RWPE2 (cell line): ENCODE results near the gene CACNA2D1.

Experiments
- ATAC-seq: fragments of 200-7000 bp; cut with Tn5 transposase; 3 replicates; pipeline ENCODE4 v1.9.1; 2021; ENCODE audit warnings: low read depth
- DNase-seq: peaks from one replicate; pipeline ENCODE4 v3.0.0-alpha.2; 2020; ENCODE audit warnings: low spot score
- H3K27ac ChIP-seq: fragments of 450-650 bp; 2 replicates; pipeline ENCODE4 v1.5.1; 2017; ENCODE audit warnings: mild to moderate bottlenecking; ENCODE audit not compliant: poor library complexity, severe bottlenecking
- H3K27me3 ChIP-seq: fragments of 250-450 bp; sonication (Bioruptor Pico); 2 replicates; pipeline ENCODE4 v1.5.1; 2021; ENCODE audit warnings: mild to moderate bottlenecking, moderate library complexity; ENCODE audit not compliant: insufficient read depth, poor library complexity, severe bottlenecking
- H3K36me3 ChIP-seq: fragments of 250-450 bp; sonication (Bioruptor Pico); 2 replicates; pipeline ENCODE4 v1.5.1; 2020; ENCODE audit warnings: low read depth, mild to moderate bottlenecking, moderate library complexity
- H3K4me1 ChIP-seq: fragments of 250-450 bp; sonication (Bioruptor Pico); 2 replicates; pipeline ENCODE4 v1.5.1; 2021; ENCODE audit warnings: mild to moderate bottlenecking, moderate library complexity; ENCODE audit not compliant: insufficient read depth, poor library complexity, severe bottlenecking
- H3K4me3 ChIP-seq: fragments of 250-450 bp; sonication (Bioruptor Pico); 2 replicates; pipeline ENCODE4 v1.5.1; 2021; ENCODE audit warnings: mild to moderate bottlenecking, moderate library complexity; ENCODE audit not compliant: severe bottlenecking
- H3K9me3 ChIP-seq: fragments of 250-450 bp; sonication (Bioruptor Pico); 2 replicates; pipeline ENCODE4 v1.5.1; 2021; ENCODE audit warnings: mild to moderate bottlenecking, moderate library complexity; ENCODE audit not compliant: severe bottlenecking
- TF ChIP-seq, protein P1 (sequence below): fragments of 450-650 bp; IDR thresholded peaks from one replicate; pipeline ENCODE4 v1.5.1; 2017; ENCODE audit warnings: mild to moderate bottlenecking, moderate library complexity; ENCODE audit not compliant: poor library complexity, severe bottlenecking

Gene CACNA2D1

DNA sequence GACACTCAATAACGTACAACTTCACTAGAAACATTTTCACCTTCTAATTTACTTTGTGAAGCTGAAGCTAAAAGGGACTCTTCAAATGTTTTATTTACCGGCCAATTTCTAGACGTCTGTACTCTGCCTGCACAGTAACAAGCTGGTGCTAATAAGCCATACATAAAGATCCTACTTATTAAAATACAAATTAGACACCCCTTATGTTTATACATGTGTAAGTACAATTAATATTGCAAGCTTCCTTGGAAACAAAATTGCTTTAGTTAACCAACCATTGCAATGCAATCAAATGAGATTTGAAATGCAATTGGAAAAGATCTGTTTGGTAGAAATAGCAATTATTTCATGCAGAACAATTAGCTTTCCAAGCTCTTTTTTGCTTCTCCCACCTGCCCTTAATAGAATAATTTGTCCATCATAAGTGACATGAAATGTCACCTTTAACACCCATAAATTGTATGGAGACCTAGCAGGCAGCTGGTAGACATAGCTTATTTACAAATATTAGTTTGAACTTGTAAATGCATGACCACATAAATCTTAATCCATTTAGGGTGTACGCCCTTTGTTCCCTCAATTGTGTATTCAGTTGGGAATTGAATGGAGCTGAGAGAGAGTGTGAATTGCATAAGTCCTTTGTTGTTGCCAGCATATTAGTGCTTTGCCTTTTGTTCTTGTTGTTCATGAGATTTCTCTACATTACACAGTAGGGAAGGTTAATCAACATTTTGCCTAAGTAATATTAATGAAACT lies 277.1 kb downstream of the CACNA2D1 start:
- H3K4me3 ChIP-seq, result no peak overlapping the region
- no peaks in the 10 kb centered on the region for H3K27me3 ChIP-seq
- no peak overlapping the region for H3K27ac ChIP-seq
- ATAC-seq (no peak), DNase-seq (no peak)
- TF ChIP-seq, protein P1, sequence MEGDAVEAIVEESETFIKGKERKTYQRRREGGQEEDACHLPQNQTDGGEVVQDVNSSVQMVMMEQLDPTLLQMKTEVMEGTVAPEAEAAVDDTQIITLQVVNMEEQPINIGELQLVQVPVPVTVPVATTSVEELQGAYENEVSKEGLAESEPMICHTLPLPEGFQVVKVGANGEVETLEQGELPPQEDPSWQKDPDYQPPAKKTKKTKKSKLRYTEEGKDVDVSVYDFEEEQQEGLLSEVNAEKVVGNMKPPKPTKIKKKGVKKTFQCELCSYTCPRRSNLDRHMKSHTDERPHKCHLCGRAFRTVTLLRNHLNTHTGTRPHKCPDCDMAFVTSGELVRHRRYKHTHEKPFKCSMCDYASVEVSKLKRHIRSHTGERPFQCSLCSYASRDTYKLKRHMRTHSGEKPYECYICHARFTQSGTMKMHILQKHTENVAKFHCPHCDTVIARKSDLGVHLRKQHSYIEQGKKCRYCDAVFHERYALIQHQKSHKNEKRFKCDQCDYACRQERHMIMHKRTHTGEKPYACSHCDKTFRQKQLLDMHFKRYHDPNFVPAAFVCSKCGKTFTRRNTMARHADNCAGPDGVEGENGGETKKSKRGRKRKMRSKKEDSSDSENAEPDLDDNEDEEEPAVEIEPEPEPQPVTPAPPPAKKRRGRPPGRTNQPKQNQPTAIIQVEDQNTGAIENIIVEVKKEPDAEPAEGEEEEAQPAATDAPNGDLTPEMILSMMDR, result no peak
- no peaks in the 10 kb centered on the region for H3K9me3 ChIP-seq
- H3K4me1 ChIP-seq, result no peaks in the 10 kb centered on the region
- H3K36me3 ChIP-seq, result no peaks in the 10 kb centered on the region

DNA sequence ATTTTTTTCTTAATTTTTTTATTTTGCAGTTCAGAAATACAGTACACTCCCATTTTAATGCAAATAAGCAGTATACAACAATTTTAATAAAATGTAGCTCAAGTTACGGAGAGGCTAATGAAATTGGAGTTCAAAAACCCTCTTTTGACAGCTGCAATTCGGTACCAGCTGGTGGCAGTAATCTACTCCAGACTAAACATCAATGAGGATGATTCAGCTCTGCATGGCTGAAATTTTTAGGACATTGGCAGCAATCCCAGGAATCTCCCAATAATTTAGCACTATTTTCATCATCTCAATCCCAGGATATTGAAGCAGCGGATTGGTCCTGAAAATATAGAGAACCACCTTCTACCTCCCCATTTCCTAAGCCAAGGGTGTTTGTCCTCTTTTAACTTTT lies 278.8 kb downstream of the CACNA2D1 start:
- ATAC-seq (no peak), DNase-seq (no peak)
- no peaks in the 10 kb centered on the region for H3K36me3 ChIP-seq
- no peaks in the 10 kb centered on the region for H3K4me1 ChIP-seq
- H3K27me3 ChIP-seq, result no peaks in the 10 kb centered on the region
- H3K27ac ChIP-seq, result no peak overlapping the region
- H3K4me3 ChIP-seq, result no peak overlapping the region
- H3K9me3 ChIP-seq, result no peaks in the 10 kb centered on the region
- TF ChIP-seq, protein P1, result peak; percentile 37

DNA sequence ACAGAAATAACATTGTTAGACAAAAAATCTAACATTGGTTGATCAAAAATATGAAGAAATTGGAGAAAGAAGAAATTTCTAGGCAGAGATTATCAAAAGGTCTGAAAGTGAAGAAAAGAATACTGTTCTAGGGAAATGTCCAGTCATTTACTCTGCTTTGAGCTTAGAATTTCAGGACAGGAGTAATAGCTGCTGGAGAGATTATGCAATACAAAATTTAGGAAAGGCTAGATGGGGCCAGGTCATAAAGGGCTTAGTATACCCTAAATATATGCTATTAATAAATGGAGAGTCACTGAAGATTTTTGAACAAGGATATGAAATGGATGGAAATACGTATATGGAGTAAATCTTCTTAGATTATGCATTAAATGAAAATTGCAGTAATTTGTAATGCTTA lies 279.2 kb downstream of the CACNA2D1 start:
- Histone ChIP-seq H3K27me3 (no peaks in the 10 kb centered on the region), H3K4me1 (no peaks in the 10 kb centered on the region), H3K4me3 (no peak overlapping the region), H3K9me3 (no peaks in the 10 kb centered on the region), H3K27ac (no peak overlapping the region), H3K36me3 (no peaks in the 10 kb centered on the region)
- TF ChIP-seq, protein P1, result no peak
- DNase-seq (no peak), ATAC-seq (no peak)

DNA sequence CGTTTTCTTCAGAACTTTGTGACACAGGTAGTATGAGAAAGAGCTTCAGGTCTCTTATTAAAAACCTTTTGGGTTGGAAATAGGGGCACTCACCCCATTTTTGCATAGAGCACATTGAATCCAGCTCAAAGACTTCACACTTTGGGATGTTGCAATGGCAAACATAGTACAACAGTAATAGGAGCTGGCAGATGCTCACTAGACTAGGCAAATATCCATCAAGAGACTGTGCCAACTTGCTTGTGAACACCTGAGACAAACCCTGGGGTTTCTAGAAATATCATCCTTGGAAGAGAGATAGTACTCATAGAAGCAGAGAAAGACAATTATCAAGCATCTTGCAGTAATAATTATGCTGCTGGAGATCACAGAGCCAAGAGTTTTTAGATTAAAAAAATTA lies 280.0 kb downstream of the CACNA2D1 start:
- TF ChIP-seq, protein P1, result no peak
- Histone ChIP-seq H3K27me3 (no peaks in the 10 kb centered on the region), H3K4me1 (no peaks in the 10 kb centered on the region), H3K4me3 (no peak overlapping the region), H3K9me3 (no peaks in the 10 kb centered on the region), H3K27ac (no peak overlapping the region), H3K36me3 (no peaks in the 10 kb centered on the region)
- ATAC-seq, result no peak
- no peak for DNase-seq

DNA sequence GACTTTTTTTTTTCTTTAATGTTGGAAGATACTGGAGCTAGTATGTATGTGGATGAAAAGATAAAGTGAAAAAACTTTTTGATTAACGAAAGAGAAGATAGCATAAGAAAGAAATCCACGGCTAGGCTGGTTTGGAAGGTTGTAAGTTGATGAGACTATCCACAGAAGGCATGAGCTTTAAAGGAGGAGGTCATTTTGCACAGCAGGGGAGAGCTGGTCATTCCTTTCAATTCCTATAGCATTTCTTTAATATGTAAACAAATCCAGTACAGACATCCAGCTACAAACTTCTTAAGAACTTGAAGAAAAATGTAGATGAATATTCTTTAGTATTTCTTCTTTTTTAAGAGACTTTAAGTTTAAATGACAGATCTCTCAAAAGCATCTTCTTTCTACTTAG lies 281.3 kb downstream of the CACNA2D1 start:
- TF ChIP-seq, protein P1, result no peak
- Histone ChIP-seq H3K27ac (no peak overlapping the region), H3K4me3 (no peak overlapping the region), H3K36me3 (no peaks in the 10 kb centered on the region), H3K27me3 (no peaks in the 10 kb centered on the region), H3K4me1 (no peaks in the 10 kb centered on the region), H3K9me3 (no peaks in the 10 kb centered on the region)
- no peak for DNase-seq
- no peak for ATAC-seq
